CD14-positive monocyte (primary cell): ENCODE measurements around the gene LCE4A. TPM values are rescaled to one million over a fixed set of nuclear protein-coding genes. Genes with fewer than 3 reads are reported as not detected.

Experiments
- DNase-seq, 3 donors: peaks; one replicate each; pipeline ENCODE4 v3.0.0-alpha.2; 2011 to 2022
- H2AFZ ChIP-seq: 2 replicates; pipeline ENCODE4 v1.6.0; 2012; ENCODE audit warnings: mild to moderate bottlenecking, low read depth, low read length, inconsistent platforms; ENCODE audit not compliant: insufficient read depth, poor library complexity, severe bottlenecking
- H3K27ac ChIP-seq, 2 donors: 1 replicate in 1 of 2; 2 replicates in 1 of 2; pipeline ENCODE4 v1.5.1; 2012 to 2013; ENCODE audit warnings: low read length in 2 of 2, control low read depth in 1 of 2, inconsistent platforms in 1 of 2, low read depth in 1 of 2, mild to moderate bottlenecking in 1 of 2
- H3K27me3 ChIP-seq, 2 donors: one replicate each; pipeline versions ENCODE4 v1.6.0 to v1.6.1; 2011 to 2013; ENCODE audit warnings: low read length in 2 of 2; ENCODE audit not compliant: control insufficient read depth in 2 of 2, insufficient read depth in 2 of 2
- H3K36me3 ChIP-seq, 2 donors: replicated peaks in 1 of 2; 1 replicate in 1 of 2; 2 replicates in 1 of 2; pipeline versions ENCODE4 v1.5.1 to v1.6.1; 2012 to 2013; ENCODE audit warnings: low read length in 2 of 2, control low read depth in 1 of 2, inconsistent platforms in 1 of 2, mild to moderate bottlenecking in 1 of 2; ENCODE audit not compliant: insufficient read depth in 2 of 2, control insufficient read depth in 1 of 2
- H3K4me1 ChIP-seq, 2 donors: 1 replicate in 1 of 2; 2 replicates in 1 of 2; pipeline versions ENCODE4 v1.5.1 to v1.6.1; 2012 to 2013; ENCODE audit warnings: low read length in 2 of 2, control low read depth in 1 of 2, inconsistent platforms in 1 of 2, mild to moderate bottlenecking in 1 of 2, moderate library complexity in 1 of 2; ENCODE audit not compliant: insufficient read depth in 2 of 2, control insufficient read depth in 1 of 2
- H3K4me2 ChIP-seq: replicated peaks from 2 replicates; pipeline ENCODE3; 2012; ENCODE audit warnings: low read length, moderate library complexity, mild to moderate bottlenecking; ENCODE audit not compliant: poor library complexity, severe bottlenecking; ENCODE audit errors: extremely low read depth
- H3K4me3 ChIP-seq, 3 experiments: fragments of 200-600 bp in 1 of 3; sonication (generic) in 1 of 3; replicated peaks in 1 of 3; 1 replicate in 2 of 3; 2 replicates in 1 of 3; pipeline ENCODE4 v1.5.1; 2011 to 2013; ENCODE audit warnings: low read length in 3 of 3, mild to moderate bottlenecking in 3 of 3, control low read depth in 2 of 3, low read depth in 2 of 3, inconsistent platforms in 1 of 3, moderate library complexity in 1 of 3
- H3K79me2 ChIP-seq: 2 replicates; pipeline ENCODE4 v1.6.0; 2012; ENCODE audit warnings: mild to moderate bottlenecking, control low read depth, inconsistent platforms, low read length, moderate library complexity; ENCODE audit not compliant: insufficient read depth
- H3K9ac ChIP-seq: 2 replicates; pipeline ENCODE4 v1.6.0; 2017; ENCODE audit warnings: low read length, mild to moderate bottlenecking; ENCODE audit not compliant: insufficient read depth, poor library complexity, severe bottlenecking
- H3K9me3 ChIP-seq, 2 donors: replicated peaks in 1 of 2; 1 replicate in 1 of 2; 2 replicates in 1 of 2; pipeline versions ENCODE4 v1.5.1 to v1.6.1; 2012 to 2013; ENCODE audit warnings: low read length in 2 of 2, control low read depth in 1 of 2; ENCODE audit not compliant: control insufficient read depth in 1 of 2, insufficient read depth in 1 of 2
- H4K20me1 ChIP-seq: 2 replicates; pipeline ENCODE4 v1.6.0; 2012; ENCODE audit warnings: mild to moderate bottlenecking, low read length, control low read depth, moderate library complexity; ENCODE audit not compliant: insufficient read depth
- H3K27ac Mint-ChIP-seq, 7 donors: one replicate each; pipeline ENCODE4 v1.8.0; 2020; ENCODE audit warnings: mild to moderate bottlenecking in 7 of 7, mixed read lengths in 7 of 7, moderate library complexity in 6 of 7, inconsistent platforms in 2 of 7
- H3K27me3 Mint-ChIP-seq, 3 donors: one replicate each; pipeline ENCODE4 v1.8.0; 2021 to 2022; ENCODE audit warnings: low read depth in 3 of 3, mild to moderate bottlenecking in 3 of 3, mixed read lengths in 3 of 3, moderate library complexity in 3 of 3, inconsistent platforms in 1 of 3
- H3K36me3 Mint-ChIP-seq, 2 donors: one replicate each; pipeline ENCODE4 v1.8.0; 2020; ENCODE audit warnings: mixed read lengths in 2 of 2, inconsistent platforms in 1 of 2, mild to moderate bottlenecking in 1 of 2
- H3K4me1 Mint-ChIP-seq: one replicate; pipeline ENCODE4 v1.8.0; 2020; ENCODE audit warnings: mild to moderate bottlenecking, mixed read lengths
- H3K4me3 Mint-ChIP-seq, 2 donors: one replicate each; pipeline ENCODE4 v1.8.0; 2020; ENCODE audit warnings: mild to moderate bottlenecking in 2 of 2, mixed read lengths in 2 of 2, moderate library complexity in 1 of 2
- H3K9me3 Mint-ChIP-seq, 7 donors: one replicate each; pipeline ENCODE4 v1.8.0; 2020 to 2022; ENCODE audit warnings: mixed read lengths in 7 of 7, mild to moderate bottlenecking in 6 of 7, moderate library complexity in 6 of 7, inconsistent platforms in 2 of 7
- WGBS: methylation state at CpG from one replicate; pipeline ENCODE4 v1.1.5; 2013; ENCODE audit warnings: missing lambda C conversion rate; ENCODE audit not compliant: insufficient coverage; 5-methylcytosine and 5-hydroxymethylcytosine counted together
- intact Hi-C, 2 donors: fragments of 100-400 bp; cut with micrococcal nuclease; formaldehyde crosslinking; loops; one replicate each; pipeline versions ENCODE4 v1.15.0 to v1.15.1; 2023
- polyA plus RNA-seq, 3 donors: library from polyadenylated mRNA; depleted of rRNA in 1 of 3; unstranded in 2 of 3; stranded (reverse) in 1 of 3; fragments of 300-500 nt in 2 of 3; fragments of >200 nt in 1 of 3; fragmentation: Illumina TruSeq in 2 of 3; gene quantifications; 1 replicate in 2 of 3; 2 replicates in 1 of 3; pipeline ENCODE4 v1.2.3, GENCODE V29; 2012 to 2021
- TF ChIP-seq, protein P1 (sequence below): fragments of 200-600 bp; IDR thresholded peaks from one replicate; pipeline ENCODE4 v1.8.0; 2022; ENCODE audit warnings: antibody characterized with exemption, mild to moderate bottlenecking

The LCE4A gene
- polyA plus RNA-seq, 3 donors, result not detected

DNA sequence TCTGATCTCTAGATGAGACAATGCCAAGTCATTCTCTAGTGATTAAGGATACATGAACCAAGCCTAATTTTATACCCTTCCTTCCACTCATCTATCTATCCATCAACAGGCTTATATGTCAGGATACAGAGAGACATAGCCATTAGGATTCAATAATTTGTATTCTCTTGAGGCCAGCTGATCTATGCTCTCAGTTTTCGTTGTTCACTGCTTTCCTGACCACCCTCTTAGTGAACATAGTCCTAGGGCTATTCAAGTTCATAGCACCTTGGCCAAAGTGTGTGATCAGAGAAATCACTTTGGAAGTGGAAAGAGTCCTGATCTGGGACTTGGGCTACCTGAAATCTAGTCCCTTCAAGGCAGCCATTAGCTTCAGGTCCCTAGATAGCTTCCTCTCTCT lies 45.6 kb downstream of the LCE4A start:
- Mint-ChIP-seq H3K4me3 (no peak overlapping the region), H3K36me3 (no peaks in the 10 kb centered on the region), H3K9me3 (peaks cover 0 to 2% (median 0%) of the 10 kb centered on the region in 7 donors), H3K4me1 (no peaks in the 10 kb centered on the region), H3K27me3 (peaks cover 5 to 17% (median 12%) of the 10 kb centered on the region in 3 donors), H3K27ac (peak overlapping the region in 1 of 7 donors; percentile 30)
- no peaks in the 10 kb centered on the region for H4K20me1 ChIP-seq
- no peak overlapping the region for H3K4me3 ChIP-seq
- no peak overlapping the region for H2AFZ ChIP-seq
- no peak overlapping the region for H3K9ac ChIP-seq
- H3K79me2 ChIP-seq, result no peaks in the 10 kb centered on the region
- DNase-seq, result no peak
- intact Hi-C loops, result no loop called here
- no CpG with 5 or more reads among the region's 1 CpG for WGBS
- H3K27me3 ChIP-seq, result peaks cover 11 to 15% of the 10 kb centered on the region in 2 donors
- no peaks in the 10 kb centered on the region for H3K9me3 ChIP-seq
- H3K36me3 ChIP-seq, result no peaks in the 10 kb centered on the region
- H3K4me2 ChIP-seq, result no peak overlapping the region
- TF ChIP-seq, protein P1, sequence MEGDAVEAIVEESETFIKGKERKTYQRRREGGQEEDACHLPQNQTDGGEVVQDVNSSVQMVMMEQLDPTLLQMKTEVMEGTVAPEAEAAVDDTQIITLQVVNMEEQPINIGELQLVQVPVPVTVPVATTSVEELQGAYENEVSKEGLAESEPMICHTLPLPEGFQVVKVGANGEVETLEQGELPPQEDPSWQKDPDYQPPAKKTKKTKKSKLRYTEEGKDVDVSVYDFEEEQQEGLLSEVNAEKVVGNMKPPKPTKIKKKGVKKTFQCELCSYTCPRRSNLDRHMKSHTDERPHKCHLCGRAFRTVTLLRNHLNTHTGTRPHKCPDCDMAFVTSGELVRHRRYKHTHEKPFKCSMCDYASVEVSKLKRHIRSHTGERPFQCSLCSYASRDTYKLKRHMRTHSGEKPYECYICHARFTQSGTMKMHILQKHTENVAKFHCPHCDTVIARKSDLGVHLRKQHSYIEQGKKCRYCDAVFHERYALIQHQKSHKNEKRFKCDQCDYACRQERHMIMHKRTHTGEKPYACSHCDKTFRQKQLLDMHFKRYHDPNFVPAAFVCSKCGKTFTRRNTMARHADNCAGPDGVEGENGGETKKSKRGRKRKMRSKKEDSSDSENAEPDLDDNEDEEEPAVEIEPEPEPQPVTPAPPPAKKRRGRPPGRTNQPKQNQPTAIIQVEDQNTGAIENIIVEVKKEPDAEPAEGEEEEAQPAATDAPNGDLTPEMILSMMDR, result no peak
- H3K27ac ChIP-seq, result no peak overlapping the region
- no peaks in the 10 kb centered on the region for H3K4me1 ChIP-seq

DNA sequence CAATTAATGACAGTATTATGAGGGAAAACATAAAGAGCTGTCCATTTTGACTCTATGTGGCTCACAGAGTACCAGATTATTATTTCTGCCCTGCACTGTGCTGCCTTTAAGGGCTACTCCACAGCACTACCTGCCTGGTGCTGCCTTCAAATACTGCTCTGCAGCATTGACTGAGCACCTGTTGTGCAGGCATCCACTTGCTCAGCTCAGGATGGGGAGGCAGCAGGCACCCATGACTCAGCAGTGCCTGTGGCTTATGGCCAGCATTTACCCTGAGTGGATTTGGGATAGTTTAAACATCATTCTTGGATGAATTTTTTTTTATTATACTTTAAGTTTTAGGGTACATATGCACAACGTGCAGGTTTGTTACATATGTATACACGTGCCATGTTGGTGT lies 48.9 kb downstream of the LCE4A start:
- Histone ChIP-seq H3K27ac (no peak overlapping the region), H2AFZ (no peak overlapping the region), H3K4me3 (no peak overlapping the region), H3K4me2 (no peak overlapping the region), H3K9ac (no peak overlapping the region), H3K27me3 (peaks cover 5 to 6% of the 10 kb centered on the region in 2 donors), H3K9me3 (no peaks in the 10 kb centered on the region), H3K36me3 (no peaks in the 10 kb centered on the region), H4K20me1 (no peaks in the 10 kb centered on the region), H3K4me1 (no peaks in the 10 kb centered on the region), H3K79me2 (no peaks in the 10 kb centered on the region)
- Mint-ChIP-seq H3K27ac (no peak overlapping the region), H3K36me3 (no peaks in the 10 kb centered on the region), H3K9me3 (peaks cover 0 to 2% (median 0%) of the 10 kb centered on the region in 7 donors), H3K4me1 (no peaks in the 10 kb centered on the region), H3K27me3 (peaks cover 3 to 17% (median 11%) of the 10 kb centered on the region in 3 donors), H3K4me3 (no peak overlapping the region)
- intact Hi-C loops, result no loop called here
- no CpG with 5 or more reads among the region's 2 CpGs for WGBS
- no peak for DNase-seq
- TF ChIP-seq, protein P1, result no peak
